ENCODE measurements around the gene ADAMTSL2.

ADAMTSL2 gene

GRCh38 chr9:133518706-133519449 lies 15.6 kb upstream of the ADAMTSL2 start:
- no peak for DNase-seq

GRCh38 chr9:133519693-133520092 lies 14.8 kb upstream of the ADAMTSL2 start:
- no peak for DNase-seq

DNA sequence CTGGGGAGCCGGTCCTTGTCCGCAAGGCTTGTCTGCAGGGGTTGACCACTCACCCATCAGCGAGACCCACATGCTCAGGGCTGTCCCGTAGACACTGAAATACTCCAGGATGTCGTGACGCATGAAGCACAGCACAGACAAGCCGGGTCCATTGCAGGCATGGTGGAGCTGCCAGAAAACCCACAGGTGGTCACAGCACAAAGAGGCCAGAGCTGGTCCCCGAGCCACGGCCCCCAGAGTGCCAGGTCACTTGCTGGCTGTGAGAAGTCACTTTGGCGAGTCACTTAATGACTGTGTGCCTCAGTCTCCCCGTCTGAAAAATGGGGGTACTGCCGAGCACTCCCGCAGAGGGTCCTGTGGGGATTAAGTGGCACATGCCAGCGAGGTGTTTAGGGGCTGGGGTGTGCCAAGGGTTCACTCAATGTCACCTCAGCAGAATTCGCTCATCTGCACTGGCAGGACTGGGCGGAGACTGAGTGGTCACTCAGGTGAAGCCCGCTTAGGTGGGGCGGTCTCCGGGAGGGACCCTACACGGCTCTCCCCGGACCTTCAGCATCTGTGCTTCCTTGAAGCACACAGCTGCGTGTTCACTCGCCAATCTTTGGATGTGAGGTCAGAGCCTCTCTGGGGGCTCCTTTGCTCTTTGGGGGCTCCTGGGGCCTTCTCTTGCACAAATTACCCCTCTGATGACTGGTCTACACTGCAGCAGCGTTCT lies 14.2 kb upstream of the ADAMTSL2 start:
- DNase-seq = no peak

DNA sequence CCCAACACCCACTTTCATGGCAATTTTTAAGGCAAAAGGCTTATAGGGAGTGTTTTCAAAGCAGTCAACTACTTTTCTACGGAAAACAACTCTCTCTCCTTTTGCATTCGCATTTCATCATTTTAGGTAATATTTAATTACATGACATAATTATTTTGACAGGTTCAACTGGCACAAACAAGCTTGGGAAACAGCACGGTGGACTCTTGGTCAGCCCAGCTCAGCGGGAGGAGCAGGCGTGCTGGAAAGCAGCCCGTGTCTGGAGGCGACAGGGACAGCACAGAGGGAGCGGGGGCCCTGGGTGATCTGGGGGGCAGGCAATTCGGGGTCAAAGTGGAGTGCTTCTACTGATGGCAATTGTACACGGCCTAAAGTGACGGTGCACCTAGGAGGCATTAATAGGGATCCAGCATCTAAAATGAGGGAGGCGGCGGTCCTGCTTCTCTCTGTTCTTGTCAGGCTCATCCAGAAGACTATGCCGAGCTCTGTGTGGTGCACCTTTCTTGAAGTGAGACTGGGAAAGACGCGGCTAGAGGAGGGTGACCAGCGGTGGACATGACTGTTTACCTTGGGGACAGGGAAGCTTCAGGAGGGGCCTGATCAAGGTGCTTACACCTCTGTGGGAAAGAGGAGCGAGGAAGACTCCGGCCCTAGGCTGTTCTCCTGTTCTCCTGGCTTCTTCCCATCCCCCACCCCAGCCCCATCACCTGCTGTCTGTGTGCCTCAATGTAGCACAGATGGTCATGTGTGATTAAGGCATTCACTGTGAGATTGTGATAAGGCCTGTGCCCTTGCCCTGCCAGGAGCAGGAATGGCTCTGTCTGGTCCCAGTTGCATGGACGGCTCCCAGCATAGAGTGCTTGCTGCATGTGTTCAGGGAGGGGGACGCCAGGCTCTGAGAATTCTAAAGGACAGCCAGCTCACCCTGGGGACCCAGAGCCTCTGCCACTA lies 13.1 kb upstream of the ADAMTSL2 start:
- DNase-seq = no peak

DNA sequence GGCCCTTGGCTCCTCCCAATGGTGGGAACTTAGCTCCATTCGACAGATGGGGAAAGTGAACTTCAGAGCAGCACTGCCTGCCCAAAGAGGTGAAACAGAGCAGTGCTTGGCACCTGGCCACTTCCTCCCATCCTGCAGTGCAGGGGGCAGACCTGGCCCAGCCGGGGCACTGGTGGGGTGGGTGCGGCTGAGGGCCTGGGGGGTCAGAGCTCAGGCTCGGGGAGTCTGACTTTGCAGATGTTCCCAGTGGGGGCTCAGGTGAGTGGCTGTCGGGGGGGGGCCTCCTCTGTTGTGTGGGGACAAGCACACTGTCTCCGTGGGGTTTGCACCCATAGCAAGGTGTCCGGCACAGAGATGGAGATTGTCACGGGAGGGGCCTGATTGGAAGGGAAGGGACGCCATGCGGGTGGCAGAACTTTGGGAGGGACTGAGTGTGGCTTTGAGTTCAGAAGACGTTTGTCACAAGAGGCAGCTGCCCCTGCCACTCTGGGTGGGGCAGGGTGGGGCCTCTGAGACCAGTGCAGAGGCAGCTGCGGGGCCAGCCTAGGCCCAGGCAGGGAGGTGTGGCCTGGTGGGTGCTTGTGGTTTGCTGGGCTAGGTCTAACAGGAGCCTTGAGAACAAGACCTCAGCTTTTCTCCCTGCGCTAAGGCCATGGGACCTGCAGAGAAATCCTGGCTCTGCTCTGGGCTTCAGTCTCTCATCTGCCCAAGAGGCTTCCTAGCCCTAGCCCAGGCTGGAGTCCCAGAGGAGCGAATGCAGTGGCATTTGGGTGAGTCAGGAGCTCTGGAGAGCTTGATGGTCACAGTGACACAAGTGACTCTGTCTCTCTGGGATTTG lies 12.2 kb upstream of the ADAMTSL2 start:
- DNase-seq = no peak

GRCh38 chr9:133523106-133523505 lies 11.4 kb upstream of the ADAMTSL2 start:
- no peak for DNase-seq

DNA sequence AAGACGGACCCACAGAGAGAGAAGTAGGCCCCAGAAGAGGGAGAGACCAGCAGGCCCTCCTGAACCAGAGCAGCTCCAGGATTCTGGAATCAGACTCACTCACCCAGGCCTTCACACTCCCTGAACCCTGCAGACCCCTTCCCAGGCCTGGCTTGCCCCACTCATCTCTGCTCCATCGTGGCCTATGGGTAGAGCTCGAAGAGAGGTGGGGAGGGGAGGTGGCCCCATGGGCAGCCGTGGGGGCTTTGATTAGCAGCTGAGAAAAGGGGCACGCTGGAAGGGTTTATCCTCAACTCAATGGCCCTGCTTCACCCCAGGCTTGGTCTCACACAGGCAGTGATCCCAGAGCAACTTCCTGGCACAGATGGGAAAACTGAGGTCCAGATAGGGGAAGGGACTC lies 10.4 kb upstream of the ADAMTSL2 start:
- DNase-seq = no peak

- DNase-seq = no peak
Measured at GRCh38 chr9:133524679-133525228, 9.8 kb upstream of the ADAMTSL2 start, which contains the start of gene MYMK. TSS of gene MYMK (minus strand) at chr9:133524959. CDS start at chr9:133524844, 115 bp downstream.

DNA sequence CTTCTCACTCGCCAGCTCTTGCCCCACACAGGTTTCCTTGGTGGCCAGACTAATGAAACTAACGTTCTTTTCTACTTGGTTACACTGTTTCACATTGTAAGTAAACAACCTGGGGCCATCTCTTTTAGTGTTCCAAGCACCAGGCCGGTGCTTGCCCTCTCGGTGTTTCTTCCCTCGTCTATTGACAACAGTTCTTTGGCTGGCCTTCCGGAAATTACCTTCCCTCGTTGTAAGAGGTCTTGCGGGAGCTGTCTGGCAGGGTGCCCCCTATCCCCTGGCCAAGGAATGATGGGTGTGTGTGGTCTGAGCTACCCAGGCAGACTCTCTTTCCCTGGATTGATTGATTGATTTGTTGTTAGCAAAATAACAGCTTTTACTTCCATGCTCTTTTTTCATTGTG lies 8.8 kb upstream of the ADAMTSL2 start:
- DNase-seq = no peak

GRCh38 chr9:133526721-133527321 lies 7.7 kb upstream of the ADAMTSL2 start:
- no peak for DNase-seq

DNA sequence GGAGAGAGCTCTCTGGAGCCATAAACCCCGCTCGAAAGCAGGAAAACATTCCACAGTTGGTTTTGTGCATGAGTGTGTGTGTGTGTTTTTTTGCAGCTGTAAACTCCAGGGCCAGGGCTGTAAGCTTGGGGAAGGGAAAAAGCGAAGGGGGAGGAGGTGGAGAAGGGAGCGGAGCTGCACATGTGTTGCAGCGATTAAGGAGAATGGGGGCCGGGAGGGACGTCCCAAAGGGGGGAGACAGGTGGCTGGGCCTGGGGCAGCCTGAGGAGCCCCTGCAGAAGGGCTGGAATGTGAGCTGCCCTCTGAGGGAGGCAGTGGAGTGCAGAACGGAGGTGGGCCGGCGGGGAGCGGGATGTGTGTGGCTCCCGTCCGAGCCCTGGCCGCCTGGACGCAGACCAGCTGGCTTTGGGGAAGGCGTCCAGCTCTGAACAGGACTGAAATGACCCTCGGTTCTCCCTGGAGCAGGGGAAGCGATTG lies 7.0 kb upstream of the ADAMTSL2 start:
- peak; percentile 83 for DNase-seq

GRCh38 chr9:133528001-133528875 lies 6.3 kb upstream of the ADAMTSL2 start:
- DNase-seq = no peak

DNA sequence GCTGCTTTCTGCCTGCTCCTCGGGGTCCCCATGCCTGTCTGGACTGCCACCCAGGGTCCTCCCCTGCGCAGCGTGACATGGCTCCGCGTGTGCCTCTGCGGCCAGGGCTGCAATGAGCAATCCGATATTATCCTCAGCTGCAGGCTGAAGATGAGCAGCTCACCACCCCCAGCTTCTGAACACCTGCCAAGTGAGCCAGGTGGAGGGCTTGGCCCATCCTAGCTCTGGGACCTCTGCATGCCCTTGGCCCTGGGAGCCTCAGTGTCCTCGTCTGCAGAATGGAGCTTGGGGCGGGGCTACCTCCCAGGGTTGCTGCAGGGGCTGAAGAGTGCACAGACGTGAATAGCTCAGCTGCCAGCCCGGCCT lies 5.6 kb upstream of the ADAMTSL2 start:
- DNase-seq = no peak

DNA sequence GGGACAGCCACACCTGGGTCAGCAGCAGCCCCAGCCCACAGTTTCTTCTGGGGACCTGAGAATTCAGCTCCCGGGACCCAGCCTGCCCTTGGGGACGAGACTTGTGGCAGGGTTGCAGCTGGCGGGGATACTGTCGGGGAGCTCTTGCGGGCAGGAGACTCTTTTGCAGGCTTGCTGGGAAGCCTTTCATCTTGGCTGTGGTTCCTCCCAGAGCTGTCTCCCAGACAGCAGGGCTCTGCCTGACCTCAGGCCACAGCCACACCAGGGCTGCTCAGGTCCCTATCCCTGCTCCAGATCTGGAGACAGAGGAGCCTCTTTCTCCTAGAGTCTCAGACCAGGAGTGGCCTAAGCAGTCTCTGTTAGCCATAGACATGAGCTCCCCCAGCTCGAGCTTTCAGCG lies 5.0 kb upstream of the ADAMTSL2 start:
- no peak for DNase-seq

DNA sequence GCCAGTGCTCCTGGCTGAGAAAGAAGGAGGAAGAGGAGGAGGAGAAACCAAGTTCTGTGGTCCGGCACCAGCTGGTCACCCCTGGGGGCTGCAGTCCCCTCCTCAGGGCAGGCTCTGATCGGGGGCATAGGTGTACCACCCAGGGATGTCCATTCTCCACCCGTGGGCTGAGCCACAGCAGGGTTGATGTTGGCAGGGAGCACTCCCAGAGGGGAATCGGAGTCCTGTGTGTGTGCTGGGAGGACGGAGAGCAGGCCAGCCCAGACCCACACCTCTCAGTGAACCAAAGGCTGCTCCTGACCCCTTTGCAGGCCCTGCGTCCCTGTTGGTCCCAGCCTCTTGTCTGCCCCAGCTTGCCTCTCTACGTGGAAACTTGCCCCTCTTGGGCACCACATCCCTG lies 4.6 kb upstream of the ADAMTSL2 start:
- no peak for DNase-seq

DNA sequence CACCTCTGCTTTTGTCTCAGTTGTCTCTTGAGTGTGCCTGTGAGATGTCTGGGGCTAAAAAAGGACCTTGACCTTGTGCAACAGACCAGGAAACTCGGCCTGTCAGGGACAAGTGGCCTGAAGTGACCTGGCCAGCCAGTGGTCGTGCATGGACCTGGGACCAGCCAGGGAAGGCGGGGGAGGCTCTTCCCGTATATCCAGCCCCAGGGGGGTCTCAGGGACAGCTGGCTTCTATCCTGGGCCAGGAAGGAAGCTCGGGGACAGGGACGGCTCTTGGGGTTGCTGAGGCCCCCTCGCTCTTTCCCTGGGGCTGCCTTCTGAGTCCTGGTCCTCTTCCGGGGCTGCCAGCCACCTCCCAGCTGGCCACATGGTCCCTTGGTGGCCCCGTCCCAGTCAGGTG lies 3.2 kb upstream of the ADAMTSL2 start:
- no peak for DNase-seq

- peak; percentile 76 for DNase-seq
Measured at GRCh38 chr9:133532937-133533668, 1.4 kb upstream of the ADAMTSL2 start.

DNA sequence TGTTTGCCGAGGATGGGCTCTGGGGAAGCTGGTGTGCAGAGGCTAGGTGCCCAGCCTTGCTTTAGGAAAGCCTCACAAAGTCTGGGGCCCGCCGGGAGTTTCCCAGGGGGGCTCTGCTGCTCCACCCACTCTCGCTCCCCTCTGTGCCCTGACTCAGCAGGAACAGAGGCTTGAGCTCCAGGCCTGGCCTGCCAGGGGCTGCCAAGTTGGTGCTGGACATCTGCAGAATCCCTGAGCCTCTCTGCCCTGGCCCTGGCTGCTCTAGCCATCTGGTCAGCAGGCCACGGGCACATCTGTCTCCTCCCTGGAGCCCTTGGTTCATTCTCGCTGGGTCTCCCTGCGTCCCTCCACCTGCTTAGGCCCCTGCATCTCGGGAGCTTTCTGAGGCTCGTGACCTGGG lies 647 bp upstream of the ADAMTSL2 start:
- DNase-seq = no peak

- DNase-seq = no peak
Measured at GRCh38 chr9:133535306-133535877, 888 bp downstream of the ADAMTSL2 start.

Data from right forelimb (tissue), 1 donor.